GM10248 (cell line): ENCODE results near the gene MYOM3.

Experiments
- CTCF ChIA-PET: fragments of 300-600 bp; sonication (Branson Sonifier 250); formaldehyde crosslinking; extraction: SDS; loops from one replicate; lab custom pipeline; 2021; ENCODE audit warnings: antibody characterized with exemption; lab: Yijun Ruan, JAX
- POLR2A ChIA-PET: fragments of 350-650 bp; sonication (Branson Sonifier 250); formaldehyde crosslinking; extraction: SDS; loops from one replicate; lab custom pipeline; 2020; ENCODE audit warnings: antibody characterized with exemption; lab: Yijun Ruan, JAX
- DNase-seq: peaks from one replicate; pipeline ENCODE4 v3.0.0; 2012; ENCODE audit errors: extremely low spot score
- CTCF ChIP-seq: IDR thresholded peaks from 2 replicates; pipeline ENCODE4 v1.5.1; 2012; ENCODE audit warnings: mild to moderate bottlenecking, low read depth; ENCODE audit errors: extremely low read depth, missing control alignments, control extremely low read depth

Gene MYOM3

GRCh38 chr1:24075590-24075854 lies 36.4 kb downstream of the MYOM3 start:
- POLR2A ChIA-PET: no interaction called here
- TF ChIP-seq CTCF: no peak
- CTCF ChIA-PET: interaction anchor here (1.2 kb wide), 1 partner anchor 9 kb away, joined by 3 read pairs; no protein-coding TSS in a partner anchor
- no peak for DNase-seq

- CTCF ChIA-PET: interaction anchor here (1.2 to 1.3 kb wide), 2 partner anchors 9 to 14 kb away, joined by 3 to 4 read pairs; no protein-coding TSS in a partner anchor
- POLR2A ChIA-PET: no interaction called here
- no peak for TF ChIP-seq CTCF
- DNase-seq: no peak
These were observed 36.9 kb downstream of the MYOM3 start for GRCh38 chr1:24074817-24075589.

GRCh38 chr1:24074196-24074595 lies 37.7 kb downstream of the MYOM3 start:
- no peak for DNase-seq
- POLR2A ChIA-PET: no interaction called here
- TF ChIP-seq CTCF: no peak
- CTCF ChIA-PET: interaction anchor here (1.3 kb wide), 1 partner anchor 13 kb away, joined by 4 read pairs; no protein-coding TSS in a partner anchor

- POLR2A ChIA-PET: no interaction called here
- CTCF ChIA-PET: interaction anchor here (0.9 to 2.5 kb wide), 9 partner anchors 12 to 390 kb away, joined by 3 to 14 read pairs (median 4); partner anchors contain the start of gene MYOM3
These were observed 40.0 kb downstream of the MYOM3 start for GRCh38 chr1:24071941-24072340.

GRCh38 chr1:24070821-24071393 lies 41.0 kb downstream of the MYOM3 start:
- POLR2A ChIA-PET: no interaction called here

More at GRCh38 chr1:24071941-24072340, 40.0 kb downstream of the MYOM3 start:
- TF ChIP-seq CTCF: no peak
- DNase-seq: no peak

More at GRCh38 chr1:24070821-24071393, 41.0 kb downstream of the MYOM3 start:
- peak; percentile 75 for TF ChIP-seq CTCF
- CTCF ChIA-PET: interaction anchor here (0.6 to 2.5 kb wide), 16 partner anchors 9 to 568 kb away, joined by 3 to 14 read pairs (median 4); partner anchors contain the start of gene MYOM3
- DNase-seq: peak; percentile 88
